ENCODE results near the gene GJA1.

Gene GJA1

GRCh38 chr6:121482751-121483150 is 47.3 kb downstream of the GJA1 start:
- Histone ChIP-seq H3K9me3 (ENCODE audit: control insufficient read depth, insufficient read depth, low read length) (no peaks in the 10 kb centered on the region), H3K27ac (ENCODE audit: low read length) (no peak overlapping the region), H3K4me1 (ENCODE audit: control insufficient read depth, insufficient read depth, low read length) (no peaks in the 10 kb centered on the region), H3K36me3 (ENCODE audit: control insufficient read depth, insufficient read depth, low read length) (no peaks in the 10 kb centered on the region), H3K27me3 (ENCODE audit: control insufficient read depth, insufficient read depth, low read length) (no peaks in the 10 kb centered on the region), H3K4me3 (ENCODE audit: low read length) (no peak overlapping the region)
- DNase-seq (ENCODE audit: low read depth, low spot score), result no peak

GRCh38 chr6:121485359-121485811 is 49.9 kb downstream of the GJA1 start:
- no peak overlapping the region for H3K4me3 ChIP-seq (ENCODE audit: low read length)
- H3K27ac ChIP-seq (ENCODE audit: low read length), result no peak overlapping the region
- no peaks in the 10 kb centered on the region for H3K36me3 ChIP-seq (ENCODE audit: control insufficient read depth, insufficient read depth, low read length)
- no peaks in the 10 kb centered on the region for H3K4me1 ChIP-seq (ENCODE audit: control insufficient read depth, insufficient read depth, low read length)
- H3K27me3 ChIP-seq (ENCODE audit: control insufficient read depth, insufficient read depth, low read length), result no peaks in the 10 kb centered on the region
- no CpG with 5 or more reads among the region's 2 CpGs for WGBS (ENCODE audit: insufficient coverage, insufficient read length)
- no peak for DNase-seq (ENCODE audit: low read depth, low spot score)
- no peaks in the 10 kb centered on the region for H3K9me3 ChIP-seq (ENCODE audit: control insufficient read depth, insufficient read depth, low read length)

- Histone ChIP-seq H3K36me3 (ENCODE audit: control insufficient read depth, insufficient read depth, low read length) (no peaks in the 10 kb centered on the region), H3K4me1 (ENCODE audit: control insufficient read depth, insufficient read depth, low read length) (no peaks in the 10 kb centered on the region), H3K4me3 (ENCODE audit: low read length) (no peak overlapping the region), H3K27ac (ENCODE audit: low read length) (no peak overlapping the region), H3K9me3 (ENCODE audit: control insufficient read depth, insufficient read depth, low read length) (no peaks in the 10 kb centered on the region), H3K27me3 (ENCODE audit: control insufficient read depth, insufficient read depth, low read length) (no peaks in the 10 kb centered on the region)
- WGBS (ENCODE audit: insufficient coverage, insufficient read length), result no CpG with 5 or more reads among the region's 1 CpG
- no peak for DNase-seq (ENCODE audit: low read depth, low spot score)
Measured at GRCh38 chr6:121491576-121491975, 56.1 kb downstream of the GJA1 start.

- Histone ChIP-seq H3K9me3 (ENCODE audit: control insufficient read depth, insufficient read depth, low read length) (no peaks in the 10 kb centered on the region), H3K4me1 (ENCODE audit: control insufficient read depth, insufficient read depth, low read length) (no peaks in the 10 kb centered on the region), H3K4me3 (ENCODE audit: low read length) (no peak overlapping the region), H3K27me3 (ENCODE audit: control insufficient read depth, insufficient read depth, low read length) (no peaks in the 10 kb centered on the region), H3K36me3 (ENCODE audit: control insufficient read depth, insufficient read depth, low read length) (no peaks in the 10 kb centered on the region), H3K27ac (ENCODE audit: low read length) (no peak overlapping the region)
- WGBS (ENCODE audit: insufficient coverage, insufficient read length), result no CpG with 5 or more reads among the region's 1 CpG
- no peak for DNase-seq (ENCODE audit: low read depth, low spot score)
Measured at GRCh38 chr6:121492536-121492935, 57.1 kb downstream of the GJA1 start.

- Histone ChIP-seq H3K27me3 (ENCODE audit: control insufficient read depth, insufficient read depth, low read length) (no peaks in the 10 kb centered on the region), H3K4me3 (ENCODE audit: low read length) (no peak overlapping the region), H3K4me1 (ENCODE audit: control insufficient read depth, insufficient read depth, low read length) (no peaks in the 10 kb centered on the region), H3K36me3 (ENCODE audit: control insufficient read depth, insufficient read depth, low read length) (no peaks in the 10 kb centered on the region), H3K27ac (ENCODE audit: low read length) (no peak overlapping the region), H3K9me3 (ENCODE audit: control insufficient read depth, insufficient read depth, low read length) (no peaks in the 10 kb centered on the region)
- WGBS (ENCODE audit: insufficient coverage, insufficient read length), result no CpG with 5 or more reads among the region's 5 CpGs
- DNase-seq (ENCODE audit: low read depth, low spot score), result no peak
Measured at GRCh38 chr6:121497970-121498375, 62.5 kb downstream of the GJA1 start.

- DNase-seq (ENCODE audit: low read depth, low spot score), result no peak
- Histone ChIP-seq H3K4me3 (ENCODE audit: low read length) (no peak overlapping the region), H3K36me3 (ENCODE audit: control insufficient read depth, insufficient read depth, low read length) (no peaks in the 10 kb centered on the region), H3K27ac (ENCODE audit: low read length) (no peak overlapping the region), H3K27me3 (ENCODE audit: control insufficient read depth, insufficient read depth, low read length) (no peaks in the 10 kb centered on the region), H3K4me1 (ENCODE audit: control insufficient read depth, insufficient read depth, low read length) (no peaks in the 10 kb centered on the region), H3K9me3 (ENCODE audit: control insufficient read depth, insufficient read depth, low read length) (no peaks in the 10 kb centered on the region)
- WGBS (ENCODE audit: insufficient coverage, insufficient read length), result no CpG with 5 or more reads among the region's 12 CpGs
Measured at GRCh38 chr6:121498481-121499276, 63.2 kb downstream of the GJA1 start.
